Stimulated activated naive CD8-positive, alpha-beta T cell treated with anti-CD3 and anti-CD28 coated beads, Interleukin-15, Interleukin-2, amounts not matched to agents 100 U/mL and 50 U/mL, for 24 hours (primary cell): Measurements from ENCODE around the gene MED16.
A peak's percentile ranks its signal among the peaks of the same experiment; 100 is the strongest.

Source experiments
- ATAC-seq: fragments of 150-1000 bp; cut with Tn5 transposase; one replicate; pipeline ENCODE4 v1.10.0; 2021
- DNase-seq: peaks from one replicate; pipeline ENCODE4 v3.0.0; 2021

Gene MED16

DNA sequence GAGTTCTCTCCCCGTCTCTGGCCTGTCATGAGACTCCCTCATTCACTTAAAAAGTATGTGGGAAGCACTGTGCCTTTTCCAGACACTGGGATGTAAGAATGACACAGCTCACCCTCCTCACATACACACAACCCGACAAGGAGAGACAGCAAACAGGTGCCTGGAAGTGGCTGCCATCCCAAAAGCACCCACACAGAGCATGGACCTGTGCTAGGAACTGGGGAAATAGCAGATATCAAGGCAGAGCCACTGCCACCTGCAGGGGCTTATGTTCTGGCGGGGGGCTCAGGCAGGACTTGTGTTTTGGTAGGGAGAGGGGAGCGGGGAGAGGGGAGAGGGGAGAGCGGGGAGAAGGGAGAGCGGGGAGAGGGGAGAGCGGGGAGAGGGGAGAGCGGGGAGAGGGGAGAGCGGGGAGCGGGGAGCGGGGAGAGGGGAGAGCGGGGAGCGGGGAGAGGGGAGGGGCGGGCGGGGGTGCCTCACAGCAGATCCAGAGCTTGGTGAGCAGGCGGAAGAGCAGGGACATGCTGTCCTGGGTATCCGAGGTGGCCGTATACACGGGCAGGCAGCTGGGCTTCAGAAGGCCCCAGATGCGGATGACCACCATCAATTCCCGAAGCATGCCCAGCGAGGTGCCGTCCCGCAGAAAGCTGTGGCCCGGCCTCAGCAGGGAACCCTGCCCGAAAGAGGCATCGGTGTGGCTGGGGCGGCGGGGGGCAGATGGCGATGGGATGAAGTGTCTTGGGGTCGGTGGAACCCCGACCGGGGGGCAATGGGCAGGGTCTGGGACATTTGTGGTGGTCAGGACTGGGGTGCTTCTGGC, 21.3 kb downstream of the MED16 start:
- DNase-seq (peak; percentile 23), ATAC-seq (no peak)

DNA sequence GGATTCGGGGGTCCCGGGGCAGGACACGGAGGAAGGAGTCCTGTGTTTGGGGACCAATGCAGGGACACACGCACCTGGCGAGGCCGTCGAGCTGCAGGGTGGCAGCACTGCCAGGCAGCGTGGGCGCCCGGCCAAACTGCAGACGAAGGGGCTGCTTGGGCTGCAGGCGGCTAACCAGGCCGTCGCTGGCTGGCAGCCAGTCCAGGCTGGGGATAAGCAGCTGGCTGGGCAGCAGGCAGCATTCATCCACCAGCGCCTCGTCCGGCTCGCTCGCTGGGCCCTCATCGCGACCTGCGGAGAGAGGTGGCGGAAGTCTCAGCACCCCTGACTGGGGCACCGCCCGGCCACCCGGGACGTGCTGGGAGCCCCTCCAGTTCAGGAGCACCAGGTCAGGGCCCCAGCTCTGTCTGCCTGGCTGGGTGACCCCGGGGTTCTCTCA, 22.0 kb downstream of the MED16 start:
- ATAC-seq (no peak), DNase-seq (no peak)

DNA sequence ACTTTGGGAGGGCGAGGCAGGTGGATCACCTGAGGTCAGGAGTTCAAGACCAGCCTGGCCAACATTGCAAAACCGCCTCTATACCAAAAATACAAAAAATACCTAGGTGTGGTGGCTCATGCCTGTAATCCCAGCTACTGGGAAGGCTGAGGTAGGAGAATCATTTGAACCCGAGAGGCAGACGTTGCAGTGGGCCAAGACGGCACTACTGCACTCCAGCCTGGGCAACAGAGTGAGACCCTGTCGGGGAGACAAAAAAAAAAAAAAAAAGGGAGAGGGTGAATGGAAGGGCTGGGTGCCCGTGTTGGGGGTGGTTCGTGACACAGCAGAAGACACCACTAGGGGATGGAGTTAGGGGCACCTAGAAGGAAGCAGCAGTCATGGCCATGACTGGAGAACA, 22.7 kb downstream of the MED16 start:
- no peak for ATAC-seq
- DNase-seq: no peak

GRCh38 chr19:869245-870177, 23.5 kb downstream of the MED16 start:
- no peak for DNase-seq

DNA sequence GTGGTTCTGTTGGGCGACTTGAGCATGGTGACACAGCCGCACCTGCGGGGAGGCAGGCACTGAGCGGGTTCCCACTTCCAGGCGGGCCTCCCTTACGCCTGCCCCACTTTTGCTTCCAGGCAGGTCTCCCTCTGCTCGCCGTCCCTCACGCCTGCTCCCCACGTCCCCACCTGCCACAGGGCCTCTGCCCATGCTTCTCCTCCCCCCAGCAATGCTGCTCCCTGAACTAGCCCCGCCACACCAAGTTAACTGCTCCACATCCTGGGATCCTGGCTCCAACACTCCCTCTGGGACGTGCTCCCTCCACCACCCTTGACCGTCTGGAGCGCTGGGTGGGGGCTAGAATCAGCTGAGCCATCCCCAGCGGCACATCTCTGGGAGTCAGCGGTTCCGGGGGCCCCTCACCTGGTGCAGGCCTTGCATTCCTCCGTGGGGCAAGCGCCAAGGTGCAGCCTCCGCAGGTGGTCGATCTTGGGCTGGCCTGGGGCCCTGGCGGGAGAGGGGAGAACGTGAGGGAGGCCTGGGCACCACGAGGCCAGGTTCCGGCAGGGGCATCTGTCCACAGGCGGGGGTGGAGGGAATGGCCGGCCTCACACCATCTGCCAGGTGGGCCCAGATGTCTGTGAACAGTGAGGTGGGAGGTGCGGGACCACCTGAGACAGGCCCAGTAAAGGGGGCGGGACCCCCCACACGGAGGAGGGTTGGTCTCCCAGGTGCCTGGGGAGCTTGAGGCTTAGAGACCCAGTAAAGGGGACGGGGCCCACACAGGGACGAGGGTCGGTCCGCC, 24.3 kb downstream of the MED16 start:
- ATAC-seq (no peak), DNase-seq (no peak)

More at GRCh38 chr19:869245-870177, 23.5 kb downstream of the MED16 start:
- ATAC-seq: no peak

- no peak for DNase-seq
- ATAC-seq: no peak
Measured at GRCh38 chr19:867855-868457, 25.0 kb downstream of the MED16 start.

DNA sequence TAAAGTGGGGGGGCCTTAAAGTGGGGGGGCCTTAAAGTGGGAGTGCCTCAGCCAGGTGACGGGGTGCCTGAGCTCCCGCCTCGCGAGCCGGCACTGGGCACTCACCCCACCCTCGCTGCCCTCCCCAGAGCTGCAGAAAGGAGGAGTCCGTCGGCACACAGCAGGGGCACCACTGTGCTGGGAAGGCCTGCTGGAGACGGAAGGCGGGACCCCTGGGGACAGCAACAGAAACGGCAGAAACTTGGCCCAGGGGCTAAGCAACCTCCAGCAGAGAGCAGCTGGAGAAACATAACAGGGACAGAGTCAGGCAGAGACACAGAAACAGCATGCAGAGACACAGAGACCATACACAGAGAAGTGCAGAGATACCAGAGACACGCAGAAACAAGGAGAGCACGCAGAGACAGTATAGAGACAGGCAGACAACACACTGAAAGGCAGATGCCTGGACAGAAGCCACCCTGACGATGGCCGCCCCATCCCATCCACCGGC, 25.6 kb downstream of the MED16 start:
- ATAC-seq: no peak
- no peak for DNase-seq

DNA sequence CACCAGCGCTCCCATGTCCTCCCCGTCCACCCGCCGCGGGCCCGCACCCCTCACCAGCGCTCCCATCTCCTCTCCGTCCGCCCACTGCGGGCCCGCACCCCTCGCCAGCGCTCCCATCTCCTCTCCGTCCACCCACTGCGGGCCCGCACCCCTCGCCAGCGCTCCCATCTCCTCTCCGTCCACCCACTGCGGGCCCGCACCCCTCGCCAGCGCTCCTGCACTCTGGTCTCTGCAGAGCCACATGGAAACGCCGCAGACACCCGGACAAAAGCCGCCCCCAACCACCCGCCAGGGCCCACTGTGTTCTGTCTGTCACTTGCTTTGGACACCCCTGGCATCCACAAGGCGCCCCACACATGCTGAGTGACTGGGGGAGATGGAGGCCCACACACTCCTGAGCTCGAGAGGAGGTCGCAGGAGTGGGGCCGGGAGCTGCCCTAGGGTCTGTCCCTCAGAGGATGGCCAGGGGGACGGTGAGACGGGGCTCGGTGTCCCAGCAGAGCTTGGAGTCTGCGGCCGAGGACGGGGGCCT, 26.2 kb downstream of the MED16 start:
- ATAC-seq (no peak), DNase-seq (no peak)

DNA sequence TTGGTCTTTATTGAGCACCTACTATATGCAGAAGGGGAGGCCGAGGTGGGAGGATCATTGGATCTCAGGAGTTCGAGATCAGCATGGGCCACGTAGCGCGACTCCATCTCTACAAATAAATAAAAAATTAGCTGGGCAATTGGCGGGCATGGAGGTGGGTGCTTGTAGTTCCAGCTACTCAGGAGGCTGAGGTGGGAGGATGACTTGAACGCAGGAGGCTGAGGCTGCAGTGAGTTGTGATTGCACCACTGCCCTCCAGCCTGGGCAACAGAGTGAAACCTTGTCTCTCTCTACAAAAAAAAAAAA, 29.7 kb downstream of the MED16 start:
- ATAC-seq: no peak
- no peak for DNase-seq

- ATAC-seq: peak; percentile 33
- peak; percentile 82 for DNase-seq
Measured at GRCh38 chr19:862581-863314, 30.2 kb downstream of the MED16 start.

DNA sequence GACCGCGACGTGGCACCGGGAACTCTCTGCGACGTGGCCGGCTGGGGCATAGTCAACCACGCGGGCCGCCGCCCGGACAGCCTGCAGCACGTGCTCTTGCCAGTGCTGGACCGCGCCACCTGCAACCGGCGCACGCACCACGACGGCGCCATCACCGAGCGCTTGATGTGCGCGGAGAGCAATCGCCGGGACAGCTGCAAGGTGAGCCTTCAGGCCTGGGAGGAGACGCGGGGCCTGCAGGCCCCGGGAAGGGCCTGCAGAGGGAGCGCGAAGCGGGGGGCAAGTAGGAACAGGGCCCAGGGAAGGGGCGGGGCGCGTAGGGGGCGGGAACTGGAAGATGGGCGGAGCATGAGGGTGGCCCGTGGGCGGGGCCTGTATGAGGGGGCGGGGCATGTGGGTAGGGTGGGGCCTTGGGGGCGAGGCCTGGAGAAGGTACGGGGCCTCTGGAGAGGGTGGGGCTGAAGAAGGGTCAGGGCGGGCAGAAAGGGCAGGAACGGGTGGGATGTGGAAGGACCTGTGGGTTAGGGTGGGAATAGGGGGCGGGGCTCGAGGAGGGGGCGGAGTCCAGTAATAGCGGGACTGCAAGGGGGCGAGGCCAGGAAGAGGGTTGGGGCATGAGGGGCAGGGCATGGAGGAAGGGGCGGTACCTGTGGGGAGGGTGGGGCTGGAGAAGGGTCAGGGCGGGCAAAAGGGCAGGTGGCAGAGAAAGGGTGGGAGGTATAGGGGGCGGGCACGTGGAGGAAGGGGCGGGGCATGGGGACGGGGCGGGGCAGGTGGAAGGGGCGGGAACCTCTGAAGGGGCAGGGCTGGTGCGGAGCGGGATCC, 31.0 kb downstream of the MED16 start:
- DNase-seq: peak; percentile 77
- ATAC-seq: peak; percentile 38

GRCh38 chr19:861141-861755, 31.7 kb downstream of the MED16 start:
- ATAC-seq: no peak
- no peak for DNase-seq

GRCh38 chr19:858868-859843, 33.8 kb downstream of the MED16 start, which contains the start of gene CFD:
TSS of gene CFD (plus strand) at chr19:859664. CDS start at chr19:859690, 26 bp downstream.
- no peak for ATAC-seq

DNA sequence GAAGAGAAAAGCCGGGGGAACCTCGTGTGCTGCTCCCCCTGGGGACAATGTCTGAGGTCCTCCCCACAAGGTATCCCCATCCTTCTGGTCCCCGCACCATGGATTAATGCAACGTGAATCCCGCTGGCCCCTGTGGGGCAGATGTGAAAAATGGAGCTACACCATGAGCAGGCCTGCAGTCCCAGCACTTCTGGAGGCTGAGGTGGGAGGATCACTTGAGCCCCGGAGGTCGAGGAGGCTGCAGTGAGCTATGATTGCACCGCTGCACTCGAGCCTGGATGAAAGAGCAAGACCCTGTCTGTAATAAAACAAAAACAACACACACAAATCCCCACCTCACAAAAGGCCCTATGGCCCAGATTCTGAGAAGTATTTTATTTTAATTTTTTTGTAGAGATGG, 34.7 kb downstream of the MED16 start:
- no peak for ATAC-seq

More at GRCh38 chr19:858868-859843, 33.8 kb downstream of the MED16 start, which contains the start of gene CFD:
- no peak for DNase-seq

GRCh38 chr19:855566-856120, 37.3 kb downstream of the MED16 start:
- DNase-seq: no peak
- ATAC-seq: no peak

More for the DNA sequence above, 34.7 kb downstream of the MED16 start:
- no peak for DNase-seq

DNA sequence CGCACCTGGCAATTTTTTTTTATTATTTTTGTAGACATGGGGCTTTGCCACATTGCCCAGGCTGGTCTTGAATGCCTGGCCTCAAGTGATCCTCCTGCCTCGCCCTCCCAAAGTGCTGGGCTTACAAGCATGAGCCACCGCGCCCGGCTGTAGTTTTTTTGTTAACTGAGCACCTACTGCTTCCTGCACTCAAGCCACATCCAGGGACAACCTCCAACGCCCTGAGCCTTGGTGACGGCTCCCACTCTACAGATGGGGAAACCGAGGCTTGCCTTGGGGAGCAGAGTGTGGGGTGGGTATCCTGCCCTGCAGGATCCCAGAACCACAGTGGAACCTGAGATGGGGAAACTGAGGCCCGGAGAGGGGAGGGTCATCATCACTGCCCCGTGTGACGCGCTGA, 37.8 kb downstream of the MED16 start:
- DNase-seq: no peak
- no peak for ATAC-seq

- no peak for ATAC-seq
- DNase-seq: no peak
Measured at GRCh38 chr19:854549-854948, 38.4 kb downstream of the MED16 start.
